Natural killer cell (primary cell): ENCODE measurements around the gene PRKAG2. TPM values are rescaled to one million over a fixed set of nuclear protein-coding genes. Genes with fewer than 3 reads are reported as not detected.

Experiments
- ATAC-seq, 3 donors: fragments of 150-1000 bp in 2 of 3; fragments of 200-7000 bp in 1 of 3; cut with Tn5 transposase; 1 replicate in 1 of 3; 2 replicates in 2 of 3; pipeline ENCODE4 v1.10.0; 2021; ENCODE audit warnings: mild to moderate bottlenecking in 2 of 3, moderate library complexity in 2 of 3
- DNase-seq, 2 donors: peaks; one replicate each; pipeline versions ENCODE4 v3.0.0 to v3.0.0-alpha.2; 2013 to 2021; ENCODE audit warnings: mixed read lengths in 1 of 2
- H3K27ac ChIP-seq: one replicate; pipeline ENCODE4 v1.5.1; 2013; ENCODE audit warnings: mild to moderate bottlenecking, low read length
- H3K27me3 ChIP-seq: one replicate; pipeline ENCODE4 v1.6.1; 2013; ENCODE audit warnings: low read length; ENCODE audit not compliant: control insufficient read depth, insufficient read depth
- H3K36me3 ChIP-seq: one replicate; pipeline ENCODE4 v1.6.1; 2013; ENCODE audit warnings: low read length; ENCODE audit not compliant: control insufficient read depth, insufficient read depth
- H3K4me1 ChIP-seq: one replicate; pipeline ENCODE4 v1.6.1; 2013; ENCODE audit warnings: low read length; ENCODE audit not compliant: control insufficient read depth, insufficient read depth
- H3K4me3 ChIP-seq: one replicate; pipeline ENCODE4 v1.5.1; 2013; ENCODE audit warnings: low read length
- H3K9me3 ChIP-seq: one replicate; pipeline ENCODE4 v1.6.1; 2013; ENCODE audit warnings: low read length; ENCODE audit not compliant: control insufficient read depth, insufficient read depth
- H3K27ac Mint-ChIP-seq, 2 donors: one replicate each; pipeline ENCODE4 v1.8.0; 2022; ENCODE audit warnings: mild to moderate bottlenecking in 2 of 2, mixed read lengths in 2 of 2, moderate library complexity in 1 of 2
- H3K27me3 Mint-ChIP-seq, 2 donors: one replicate each; pipeline ENCODE4 v1.8.0; 2022; ENCODE audit warnings: low read depth in 2 of 2, mixed read lengths in 2 of 2
- H3K36me3 Mint-ChIP-seq: one replicate; pipeline ENCODE4 v1.8.0; 2022; ENCODE audit warnings: mixed read lengths
- H3K4me1 Mint-ChIP-seq, 2 donors: one replicate each; pipeline ENCODE4 v1.8.0; 2022; ENCODE audit warnings: mixed read lengths in 2 of 2
- H3K4me3 Mint-ChIP-seq: one replicate; pipeline ENCODE4 v1.8.0; 2022; ENCODE audit warnings: mild to moderate bottlenecking, moderate library complexity, mixed read lengths
- H3K9me3 Mint-ChIP-seq, 2 donors: one replicate each; pipeline ENCODE4 v1.8.0; 2022; ENCODE audit warnings: mixed read lengths in 2 of 2
- WGBS: methylation state at CpG from one replicate; pipeline ENCODE4 v1.1.7; 2013; ENCODE audit warnings: missing lambda C conversion rate; ENCODE audit not compliant: insufficient coverage; 5-methylcytosine and 5-hydroxymethylcytosine counted together
- intact Hi-C: fragments of 100-400 bp; cut with micrococcal nuclease; formaldehyde crosslinking; loops from one replicate; pipeline ENCODE4 v1.14.2; 2022
- total RNA-seq, 4 donors: library from RNA; stranded (reverse); fragments of 120-200 nt in 1 of 4; gene quantifications; one replicate each; pipeline versions ENCODE4 v1.2.3 to v1.2.4, GENCODE V29; 2013 to 2022
- TF ChIP-seq, protein P1 (sequence below): fragments of 200-600 bp; IDR thresholded peaks from one replicate; pipeline ENCODE4 v1.8.0; 2022; ENCODE audit warnings: antibody characterized with exemption

The PRKAG2 gene
- total RNA-seq, 3 donors from 2014 or later (not counting 1 experiment from before 2014, with no cell fraction given): 42.6 to 66.5 (median 64.4) TPM

DNA sequence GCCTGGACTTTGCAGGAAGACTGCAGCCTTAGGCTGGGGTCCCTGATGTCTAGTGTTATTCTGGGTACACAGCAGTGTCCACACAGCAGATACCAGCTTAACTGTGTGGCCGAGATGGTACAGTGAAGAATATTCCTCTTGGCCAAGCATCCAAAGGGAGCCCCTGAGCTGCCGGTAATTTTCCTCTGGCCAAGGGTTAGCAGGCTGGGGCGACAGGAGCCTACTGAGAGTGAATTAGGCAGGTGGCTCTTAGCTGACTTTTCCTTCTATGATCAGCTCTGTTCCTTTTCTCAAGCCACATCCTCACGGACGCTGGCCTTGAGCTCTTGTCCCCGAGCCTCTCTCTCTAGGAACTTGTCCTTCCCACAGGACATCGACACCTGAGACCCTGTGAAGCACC is 29.8 kb downstream of the PRKAG2 start:
- Mint-ChIP-seq H3K4me3 (no peak overlapping the region), H3K36me3 (no peaks in the 10 kb centered on the region), H3K4me1 (peaks cover 16 to 17% of the 10 kb centered on the region in 2 donors), H3K27ac (no peak overlapping the region), H3K27me3 (no peaks in the 10 kb centered on the region), H3K9me3 (no peaks in the 10 kb centered on the region)
- intact Hi-C loops: no loop called here
- Histone ChIP-seq H3K4me1 (peaks cover 26% of the 10 kb centered on the region), H3K27ac (no peak overlapping the region), H3K4me3 (no peak overlapping the region), H3K27me3 (no peaks in the 10 kb centered on the region), H3K36me3 (peaks cover 4% of the 10 kb centered on the region), H3K9me3 (no peaks in the 10 kb centered on the region)
- DNase-seq (no peak), ATAC-seq (no peak)
- 91% methylated on average over 7 of the region's 7 CpGs for WGBS
- TF ChIP-seq, protein P1, sequence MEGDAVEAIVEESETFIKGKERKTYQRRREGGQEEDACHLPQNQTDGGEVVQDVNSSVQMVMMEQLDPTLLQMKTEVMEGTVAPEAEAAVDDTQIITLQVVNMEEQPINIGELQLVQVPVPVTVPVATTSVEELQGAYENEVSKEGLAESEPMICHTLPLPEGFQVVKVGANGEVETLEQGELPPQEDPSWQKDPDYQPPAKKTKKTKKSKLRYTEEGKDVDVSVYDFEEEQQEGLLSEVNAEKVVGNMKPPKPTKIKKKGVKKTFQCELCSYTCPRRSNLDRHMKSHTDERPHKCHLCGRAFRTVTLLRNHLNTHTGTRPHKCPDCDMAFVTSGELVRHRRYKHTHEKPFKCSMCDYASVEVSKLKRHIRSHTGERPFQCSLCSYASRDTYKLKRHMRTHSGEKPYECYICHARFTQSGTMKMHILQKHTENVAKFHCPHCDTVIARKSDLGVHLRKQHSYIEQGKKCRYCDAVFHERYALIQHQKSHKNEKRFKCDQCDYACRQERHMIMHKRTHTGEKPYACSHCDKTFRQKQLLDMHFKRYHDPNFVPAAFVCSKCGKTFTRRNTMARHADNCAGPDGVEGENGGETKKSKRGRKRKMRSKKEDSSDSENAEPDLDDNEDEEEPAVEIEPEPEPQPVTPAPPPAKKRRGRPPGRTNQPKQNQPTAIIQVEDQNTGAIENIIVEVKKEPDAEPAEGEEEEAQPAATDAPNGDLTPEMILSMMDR: no peak

GRCh38 chr7:151845412-151846205 is 31.3 kb downstream of the PRKAG2 start:
- ATAC-seq (no peak), DNase-seq (no peak)
- intact Hi-C loops: no loop called here
- Mint-ChIP-seq H3K4me3 (no peak overlapping the region), H3K4me1 (peaks cover under 1 to 1% of the 10 kb centered on the region in 2 donors), H3K27me3 (no peaks in the 10 kb centered on the region), H3K27ac (no peak overlapping the region), H3K36me3 (no peaks in the 10 kb centered on the region), H3K9me3 (no peaks in the 10 kb centered on the region)
- Histone ChIP-seq H3K4me3 (no peak overlapping the region), H3K27me3 (no peaks in the 10 kb centered on the region), H3K36me3 (peaks cover 4% of the 10 kb centered on the region), H3K27ac (no peak overlapping the region), H3K9me3 (no peaks in the 10 kb centered on the region), H3K4me1 (peaks cover 16% of the 10 kb centered on the region)
- WGBS: 94% methylated on average over 27 of the region's 28 CpGs
- TF ChIP-seq, protein P1: no peak

- ATAC-seq: no peak
- 95% methylated on average over 13 of the region's 13 CpGs for WGBS
- no peak for DNase-seq
- H3K9me3 Mint-ChIP-seq: no peaks in the 10 kb centered on the region
- TF ChIP-seq, protein P1: no peak
- H3K4me3 Mint-ChIP-seq: no peak overlapping the region
- H3K27ac Mint-ChIP-seq: no peak overlapping the region
- peaks cover 4% of the 10 kb centered on the region for H3K36me3 ChIP-seq
- no peaks in the 10 kb centered on the region for H3K27me3 ChIP-seq
- H3K27ac ChIP-seq: no peak overlapping the region
- no peak overlapping the region for H3K4me3 ChIP-seq
- peaks cover under 1 to 4% of the 10 kb centered on the region in 2 donors for H3K4me1 Mint-ChIP-seq
- H3K27me3 Mint-ChIP-seq: no peaks in the 10 kb centered on the region
- intact Hi-C loops: no loop called here
- peaks cover 16% of the 10 kb centered on the region for H3K4me1 ChIP-seq
- H3K9me3 ChIP-seq: no peaks in the 10 kb centered on the region
- H3K36me3 Mint-ChIP-seq: no peaks in the 10 kb centered on the region
Measured at GRCh38 chr7:151844825-151845200, 32.1 kb downstream of the PRKAG2 start.
